Body of pancreas (tissue), 4 donors: ENCODE measurements around the gene PGS1. TPM values are rescaled to one million over a fixed set of nuclear protein-coding genes. Genes with fewer than 3 reads are reported as not detected.

ENCODE experiments used
- ATAC-seq: fragments of 150-250 bp; one replicate; pipeline ENCODE4 v1.9.1; 2016
- DNase-seq, 4 donors: peaks; one replicate each; pipeline ENCODE4 v3.0.0-alpha.2; 2019
- H3K27ac ChIP-seq, 4 donors: fragments of 200-600 bp; sonication (generic); 1 replicate in 3 of 4; 2 replicates in 1 of 4; pipeline versions ENCODE4 v1.5.1 to v1.6.1; 2016 to 2019; ENCODE audit warnings: mild to moderate bottlenecking in 1 of 4, mixed read lengths in 1 of 4, moderate library complexity in 1 of 4
- H3K27me3 ChIP-seq, 2 donors: fragments of 200-600 bp; sonication (generic); one replicate each; pipeline ENCODE4 v1.6.0; 2016; ENCODE audit warnings: mild to moderate bottlenecking in 1 of 2
- H3K36me3 ChIP-seq, 2 donors: fragments of 200-600 bp; sonication (generic); replicated peaks in 1 of 2; 2 replicates each; pipeline ENCODE4 v1.5.1; 2016; ENCODE audit warnings: low read depth in 2 of 2; ENCODE audit not compliant: insufficient read depth in 1 of 2
- H3K4me1 ChIP-seq: fragments of 200-600 bp; sonication (generic); one replicate; pipeline ENCODE4 v1.6.0; 2016
- H3K4me3 ChIP-seq, 2 donors: fragments of 200-600 bp; sonication (generic); 1 replicate in 1 of 2; 2 replicates in 1 of 2; pipeline ENCODE4 v1.5.1; 2016 to 2019
- H3K9me3 ChIP-seq, 3 donors: fragments of 200-600 bp; sonication (generic); 1 replicate in 2 of 3; 2 replicates in 1 of 3; pipeline ENCODE4 v1.5.1; 2016
- POLR2A ChIP-seq, 3 donors: fragments of 450-650 bp; IDR thresholded peaks; one replicate each; pipeline ENCODE4 v1.6.1; 2016; ENCODE audit warnings: antibody characterized with exemption in 3 of 3, mild to moderate bottlenecking in 2 of 3
- WGBS, 2 donors: methylation state at CpG; one replicate each; pipeline ENCODE4 v1.1.5; 2017; 5-methylcytosine and 5-hydroxymethylcytosine counted together
- intact Hi-C: fragments of 100-400 bp; cut with DNase I; formaldehyde crosslinking; loops from one replicate; pipeline ENCODE4 v1.15.1; 2023
- total RNA-seq, 2 donors: library from RNA; depleted of rRNA; stranded (reverse); fragments of >200 nt; gene quantifications; one replicate each; pipeline ENCODE4 v1.1.0, GENCODE V29; 2016
- TF ChIP-seq, protein P1 (sequence below), 7 experiments: fragments of 450-650 bp in 4 of 7; fragments of 200-600 bp in 3 of 7; sonication (generic) in 3 of 7; IDR thresholded peaks; one replicate each; pipeline ENCODE4 v1.5.1; 2016 to 2019; ENCODE audit warnings: antibody characterized with exemption in 7 of 7

Gene PGS1
- total RNA-seq, 2 donors from 2014 or later: 17.1 to 30.4 TPM

DNA sequence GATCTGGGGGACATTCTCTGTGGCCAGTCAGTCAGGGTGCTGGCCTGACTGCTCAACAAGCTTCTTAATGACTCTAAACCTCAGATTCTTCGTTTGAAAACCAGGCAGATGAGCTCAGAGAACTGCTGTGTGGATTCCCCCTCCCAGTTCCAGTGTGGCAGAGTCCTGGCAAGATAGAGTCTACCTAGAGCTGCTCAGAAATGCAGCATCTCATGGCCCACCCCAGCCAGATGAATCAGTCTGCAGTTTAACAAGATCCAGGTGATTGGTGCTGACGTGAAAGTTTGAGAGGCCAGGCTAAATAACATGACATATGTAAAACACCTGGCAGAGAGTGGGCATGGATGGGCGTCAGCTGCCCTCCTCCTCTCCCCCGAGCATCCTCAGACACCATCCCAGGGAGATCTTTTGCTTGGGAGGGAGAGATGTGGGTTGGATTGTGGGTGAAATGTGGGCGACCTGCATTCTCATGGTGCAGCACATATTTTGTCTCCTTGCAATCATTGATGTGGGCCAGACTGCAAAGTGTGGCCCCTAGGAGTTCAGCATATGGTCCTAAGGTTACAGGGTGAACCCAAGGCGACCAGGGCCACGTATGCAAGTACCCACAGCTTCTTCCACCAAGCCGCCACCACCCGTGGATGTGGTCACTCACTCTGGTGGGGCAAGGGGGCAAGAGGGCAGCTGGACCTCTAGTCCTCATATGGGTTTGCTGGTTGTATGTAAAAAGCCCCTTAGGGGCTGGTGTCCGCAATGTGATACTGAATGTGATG lies 38.1 kb upstream of the PGS1 start:
- DNase-seq (no peak), ATAC-seq (no peak)
- Histone ChIP-seq H3K9me3 (no peaks in the 10 kb centered on the region), H3K27me3 (no peaks in the 10 kb centered on the region), H3K4me1 (peaks cover 27% of the 10 kb centered on the region), H3K27ac (no peak overlapping the region), H3K36me3 (no peaks in the 10 kb centered on the region), H3K4me3 (no peak overlapping the region)
- TF ChIP-seq, protein P1, sequence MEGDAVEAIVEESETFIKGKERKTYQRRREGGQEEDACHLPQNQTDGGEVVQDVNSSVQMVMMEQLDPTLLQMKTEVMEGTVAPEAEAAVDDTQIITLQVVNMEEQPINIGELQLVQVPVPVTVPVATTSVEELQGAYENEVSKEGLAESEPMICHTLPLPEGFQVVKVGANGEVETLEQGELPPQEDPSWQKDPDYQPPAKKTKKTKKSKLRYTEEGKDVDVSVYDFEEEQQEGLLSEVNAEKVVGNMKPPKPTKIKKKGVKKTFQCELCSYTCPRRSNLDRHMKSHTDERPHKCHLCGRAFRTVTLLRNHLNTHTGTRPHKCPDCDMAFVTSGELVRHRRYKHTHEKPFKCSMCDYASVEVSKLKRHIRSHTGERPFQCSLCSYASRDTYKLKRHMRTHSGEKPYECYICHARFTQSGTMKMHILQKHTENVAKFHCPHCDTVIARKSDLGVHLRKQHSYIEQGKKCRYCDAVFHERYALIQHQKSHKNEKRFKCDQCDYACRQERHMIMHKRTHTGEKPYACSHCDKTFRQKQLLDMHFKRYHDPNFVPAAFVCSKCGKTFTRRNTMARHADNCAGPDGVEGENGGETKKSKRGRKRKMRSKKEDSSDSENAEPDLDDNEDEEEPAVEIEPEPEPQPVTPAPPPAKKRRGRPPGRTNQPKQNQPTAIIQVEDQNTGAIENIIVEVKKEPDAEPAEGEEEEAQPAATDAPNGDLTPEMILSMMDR (IDR thresholded peaks at IDR 0.05): no peak
- no peak for TF ChIP-seq POLR2A (IDR thresholded peaks at IDR 0.05)
- 76 to 81% methylated on average over 9 to 10 of the region's 10 CpGs for WGBS, 2 donors
- intact Hi-C loops: no loop called here

GRCh38 chr17:78341559-78342448 lies 36.6 kb upstream of the PGS1 start:
- Histone ChIP-seq H3K27ac (peak overlapping the region; percentile 50 to 88 (median 86)), H3K4me3 (no peak overlapping the region), H3K36me3 (no peaks in the 10 kb centered on the region), H3K4me1 (peaks cover 41% of the 10 kb centered on the region), H3K27me3 (no peaks in the 10 kb centered on the region), H3K9me3 (no peaks in the 10 kb centered on the region)
- peak; percentile 80 to 85 (median 82) for DNase-seq
- 5 to 18% methylated on average over 1 to 87 of the region's 95 CpGs for WGBS, 2 donors
- TF ChIP-seq, protein P1 (IDR thresholded peaks at IDR 0.05): peak in 1 of 7 experiments; percentile 19
- TF ChIP-seq POLR2A (IDR thresholded peaks at IDR 0.05): peak; percentile 23 to 51 (median 43)
- ATAC-seq: peak; percentile 86
- intact Hi-C loops: no loop called here

DNA sequence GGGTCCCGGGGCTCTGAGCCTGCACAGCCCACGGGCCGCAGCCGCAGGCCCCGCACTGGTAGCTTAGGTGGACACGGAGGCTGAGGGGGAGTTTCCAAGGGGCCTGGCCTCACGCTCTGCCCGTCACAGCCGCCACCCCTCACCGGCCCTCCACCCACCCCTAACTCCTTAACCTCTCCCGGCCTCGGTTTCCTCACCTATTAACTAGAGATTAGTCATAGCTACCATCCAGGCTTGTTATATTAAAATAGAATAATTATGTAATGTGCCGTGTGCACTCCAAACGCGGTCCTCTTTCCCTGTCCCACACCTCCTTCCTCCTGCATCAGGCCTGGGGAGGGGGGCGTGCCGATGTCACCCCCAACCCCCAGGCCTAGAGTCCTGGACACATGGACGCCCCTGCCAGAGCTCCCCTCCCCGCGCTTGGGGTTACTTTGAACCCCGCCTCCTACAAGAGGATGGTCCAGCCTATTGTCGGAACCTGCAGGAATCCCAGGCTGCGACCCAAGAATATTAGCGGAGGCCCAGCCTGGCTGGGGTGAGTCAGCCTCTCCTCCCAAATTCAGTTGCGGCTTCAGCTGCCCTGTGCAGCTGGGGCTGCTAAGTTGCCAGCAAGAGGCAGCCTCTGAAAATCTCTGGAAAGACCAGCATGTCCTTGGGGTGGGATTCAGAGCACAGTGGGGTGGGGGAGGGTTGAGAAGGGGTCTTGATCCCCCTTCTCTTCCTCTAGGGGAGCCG lies 35.8 kb upstream of the PGS1 start:
- Histone ChIP-seq H3K4me1 (peaks cover 50% of the 10 kb centered on the region), H3K27me3 (no peaks in the 10 kb centered on the region), H3K27ac (peak overlapping the region; percentile 50 to 88 (median 86)), H3K36me3 (no peaks in the 10 kb centered on the region), H3K4me3 (no peak overlapping the region), H3K9me3 (no peaks in the 10 kb centered on the region)
- intact Hi-C loops: no loop called here
- TF ChIP-seq, protein P1 (IDR thresholded peaks at IDR 0.05): no peak
- TF ChIP-seq POLR2A (IDR thresholded peaks at IDR 0.05): no peak
- WGBS, 2 donors: 55 to 64% methylated on average over 12 to 26 of the region's 26 CpGs
- ATAC-seq (peak; percentile 3), DNase-seq (peak in 2 of 4 donors; percentile 28 to 51)

DNA sequence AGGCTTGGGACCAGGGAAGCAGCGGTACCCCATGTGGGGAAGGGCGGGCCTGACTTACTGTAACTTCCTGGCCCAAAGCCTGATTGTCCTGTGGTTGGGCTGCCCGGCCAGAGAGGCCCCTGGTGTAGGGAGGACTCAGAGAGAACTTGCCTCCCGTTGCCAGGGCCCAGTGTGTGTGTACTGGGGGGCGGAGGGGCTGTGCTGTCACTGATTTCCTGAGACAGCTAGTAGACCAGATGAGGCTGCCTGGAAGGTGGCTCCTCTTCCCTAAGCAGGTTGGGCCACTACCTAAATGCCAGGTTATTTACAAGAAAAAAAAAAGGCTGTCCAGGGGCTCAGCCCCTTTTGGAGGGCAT lies 35.3 kb upstream of the PGS1 start:
- WGBS, 2 donors: 38 to 51% methylated on average over 4 to 5 of the region's 5 CpGs
- ATAC-seq (no peak), DNase-seq (peak in 3 of 4 donors; percentile 39 to 72 (median 42))
- Histone ChIP-seq H3K27ac (peak overlapping the region; percentile 13 to 88 (median 86)), H3K36me3 (no peaks in the 10 kb centered on the region), H3K4me3 (no peak overlapping the region), H3K4me1 (peaks cover 52% of the 10 kb centered on the region), H3K27me3 (no peaks in the 10 kb centered on the region), H3K9me3 (no peaks in the 10 kb centered on the region)
- intact Hi-C loops: no loop called here
- TF ChIP-seq, protein P1 (IDR thresholded peaks at IDR 0.05): no peak
- no peak for TF ChIP-seq POLR2A (IDR thresholded peaks at IDR 0.05)
